Activated CD8-positive, alpha-beta T cell treated with anti-CD3 and anti-CD28 coated beads for 36 hours (primary cell): Measurements from ENCODE around the gene PBX3. TPM values are rescaled to one million over a fixed set of nuclear protein-coding genes. Genes with fewer than 3 reads are reported as not detected.
A peak's percentile ranks its signal among the peaks of the same experiment; 100 is the strongest.

ENCODE experiments used
- ATAC-seq: fragments of 200-7000 bp; cut with Tn5 transposase; one replicate; pipeline ENCODE4 v1.10.0; 2021; ENCODE audit warnings: mild to moderate bottlenecking, moderate library complexity
- CTCF ChIA-PET: fragments of 350-600 bp; sonication (Branson Sonifier 250); formaldehyde crosslinking; loops from one replicate; lab custom pipeline; 2021; ENCODE audit warnings: antibody characterized with exemption; lab: Charles Lee
- POLR2A ChIA-PET: fragments of 350-600 bp; sonication (Branson Sonifier 250); formaldehyde crosslinking; loops from one replicate; lab custom pipeline; 2021; ENCODE audit warnings: antibody characterized with exemption; lab: Charles Lee
- DNase-seq: peaks from one replicate; pipeline ENCODE4 v3.0.0-alpha.2; 2020
- H3K27ac Mint-ChIP-seq: one replicate; pipeline ENCODE4 v1.8.0; 2021; ENCODE audit warnings: mild to moderate bottlenecking, mixed read lengths
- H3K27me3 Mint-ChIP-seq: one replicate; pipeline ENCODE4 v1.8.0; 2021; ENCODE audit warnings: mixed read lengths
- H3K36me3 Mint-ChIP-seq: one replicate; pipeline ENCODE4 v1.8.0; 2021; ENCODE audit warnings: low read depth, mixed read lengths
- H3K4me1 Mint-ChIP-seq: one replicate; pipeline ENCODE4 v1.8.0; 2021; ENCODE audit warnings: low read depth, mixed read lengths
- H3K4me3 Mint-ChIP-seq: one replicate; pipeline ENCODE4 v1.8.0; 2021; ENCODE audit warnings: mild to moderate bottlenecking, moderate library complexity, mixed read lengths
- H3K9me3 Mint-ChIP-seq: one replicate; pipeline ENCODE4 v1.8.0; 2021; ENCODE audit warnings: mixed read lengths
- CTCF ChIP-seq: fragments of 200-600 bp; IDR thresholded peaks from one replicate; pipeline ENCODE4 v1.8.0; 2022; ENCODE audit warnings: antibody characterized with exemption, mild to moderate bottlenecking
- intact Hi-C: fragments of 100-400 bp; cut with micrococcal nuclease; formaldehyde crosslinking; loops from one replicate; pipeline ENCODE4 v1.10.0; 2022
- total RNA-seq, 2 experiments: library from RNA; stranded (reverse); gene quantifications; one replicate each; pipeline ENCODE4 v1.2.3, GENCODE V29; 2021

PBX3 gene
- total RNA-seq, 2 experiments from 2014 or later = 11.5 to 14.1 TPM

GRCh38 chr9:125749951-125750626 lies 2.9 kb downstream of the PBX3 start:
- no peak for TF ChIP-seq CTCF
- ChIA-PET CTCF (interaction anchor here (1.1 to 3.4 kb wide), 3 partner anchors 11 to 741 kb away, joined by 3 to 15 read pairs (median 4); no protein-coding TSS in a partner anchor), POLR2A (interaction anchor here (1.2 to 2.1 kb wide), 2 partner anchors 43 to 229 kb away, joined by 3 to 5 read pairs; partner anchors contain the start of gene MAPKAP1)
- Mint-ChIP-seq H3K9me3 (no peaks in the 10 kb centered on the region), H3K36me3 (peaks cover 13% of the 10 kb centered on the region), H3K4me1 (peaks cover 33% of the 10 kb centered on the region), H3K27me3 (no peaks in the 10 kb centered on the region), H3K27ac (no peak overlapping the region), H3K4me3 (no peak overlapping the region)
- intact Hi-C loops = loop anchor here (5.0 kb wide), 1 partner anchor 103 kb away; no protein-coding TSS in a partner anchor
- no peak for ATAC-seq
- DNase-seq = no peak

- Mint-ChIP-seq H3K36me3 (peaks cover 13% of the 10 kb centered on the region), H3K4me1 (peaks cover 29% of the 10 kb centered on the region), H3K27me3 (no peaks in the 10 kb centered on the region), H3K4me3 (no peak overlapping the region), H3K9me3 (no peaks in the 10 kb centered on the region), H3K27ac (no peak overlapping the region)
- ChIA-PET CTCF (interaction anchor here (0.7 to 3.4 kb wide), 5 partner anchors 9 to 741 kb away, joined by 3 to 15 read pairs (median 4); no protein-coding TSS in a partner anchor), POLR2A (interaction anchor here (1.2 to 2.1 kb wide), 2 partner anchors 44 to 229 kb away, joined by 3 to 5 read pairs; partner anchors contain the start of gene MAPKAP1)
- no peak for TF ChIP-seq CTCF
- DNase-seq (no peak), ATAC-seq (no peak)
- intact Hi-C loops = no loop called here
Observed at GRCh38 chr9:125750627-125751011, 3.4 kb downstream of the PBX3 start.

GRCh38 chr9:125752070-125752628 lies 5.0 kb downstream of the PBX3 start:
- no peaks in the 10 kb centered on the region for H3K27me3 Mint-ChIP-seq
- H3K27ac Mint-ChIP-seq = no peak overlapping the region
- ATAC-seq (no peak), DNase-seq (no peak)
- no peak for TF ChIP-seq CTCF
- H3K4me1 Mint-ChIP-seq = peaks cover 27% of the 10 kb centered on the region
- no peaks in the 10 kb centered on the region for H3K9me3 Mint-ChIP-seq
- ChIA-PET CTCF (no interaction called here), POLR2A (no interaction called here)
- peaks cover 15% of the 10 kb centered on the region for H3K36me3 Mint-ChIP-seq
- no peak overlapping the region for H3K4me3 Mint-ChIP-seq
- intact Hi-C loops = no loop called here

- DNase-seq (peak; percentile 22), ATAC-seq (no peak)
- Mint-ChIP-seq H3K36me3 (peaks cover 10% of the 10 kb centered on the region), H3K27me3 (no peaks in the 10 kb centered on the region), H3K27ac (no peak overlapping the region), H3K9me3 (no peaks in the 10 kb centered on the region), H3K4me1 (peaks cover 32% of the 10 kb centered on the region), H3K4me3 (no peak overlapping the region)
- intact Hi-C loops = no loop called here
- TF ChIP-seq CTCF = no peak
- ChIA-PET CTCF (no interaction called here), POLR2A (no interaction called here)
Observed at GRCh38 chr9:125754096-125754495, 6.9 kb downstream of the PBX3 start.

GRCh38 chr9:125755340-125755739 lies 8.2 kb downstream of the PBX3 start:
- DNase-seq = no peak
- CTCF ChIA-PET = no interaction called here
- no peak for ATAC-seq
- Mint-ChIP-seq H3K27me3 (no peaks in the 10 kb centered on the region), H3K4me1 (peaks cover 24% of the 10 kb centered on the region), H3K4me3 (no peak overlapping the region), H3K36me3 (peaks cover 7% of the 10 kb centered on the region), H3K9me3 (no peaks in the 10 kb centered on the region), H3K27ac (no peak overlapping the region)
- POLR2A ChIA-PET = no interaction called here
- intact Hi-C loops = no loop called here
- no peak for TF ChIP-seq CTCF
